SK-MEL-5 (cell line): ENCODE data around the gene DLL4. TPM values are rescaled to one million over a fixed set of nuclear protein-coding genes. Genes with fewer than 3 reads are reported as not detected.

ENCODE experiments used
- DNase-seq: peaks from one replicate; pipeline ENCODE4 v3.0.0-alpha.2; 2016; ENCODE audit warnings: low read depth, low spot score
- in situ Hi-C: cut with HindIII; loops from 2 replicates; pipeline ENCODE4 v1.10.0; 2016; ENCODE audit warnings: low sequenced_read_pairs, high pct_unique_total_duplicates, low pct_unique_long_range_greater_than_20kb
- total RNA-seq: library from RNA; depleted of rRNA; stranded (reverse); fragments of >200 nt; shearing (Covaris generic); gene quantifications from 2 replicates; pipeline ENCODE4 v1.2.3, GENCODE V29; 2014

DLL4 gene
- total RNA-seq, 1 experiment from 2014 or later, result 0.92 TPM

DNA sequence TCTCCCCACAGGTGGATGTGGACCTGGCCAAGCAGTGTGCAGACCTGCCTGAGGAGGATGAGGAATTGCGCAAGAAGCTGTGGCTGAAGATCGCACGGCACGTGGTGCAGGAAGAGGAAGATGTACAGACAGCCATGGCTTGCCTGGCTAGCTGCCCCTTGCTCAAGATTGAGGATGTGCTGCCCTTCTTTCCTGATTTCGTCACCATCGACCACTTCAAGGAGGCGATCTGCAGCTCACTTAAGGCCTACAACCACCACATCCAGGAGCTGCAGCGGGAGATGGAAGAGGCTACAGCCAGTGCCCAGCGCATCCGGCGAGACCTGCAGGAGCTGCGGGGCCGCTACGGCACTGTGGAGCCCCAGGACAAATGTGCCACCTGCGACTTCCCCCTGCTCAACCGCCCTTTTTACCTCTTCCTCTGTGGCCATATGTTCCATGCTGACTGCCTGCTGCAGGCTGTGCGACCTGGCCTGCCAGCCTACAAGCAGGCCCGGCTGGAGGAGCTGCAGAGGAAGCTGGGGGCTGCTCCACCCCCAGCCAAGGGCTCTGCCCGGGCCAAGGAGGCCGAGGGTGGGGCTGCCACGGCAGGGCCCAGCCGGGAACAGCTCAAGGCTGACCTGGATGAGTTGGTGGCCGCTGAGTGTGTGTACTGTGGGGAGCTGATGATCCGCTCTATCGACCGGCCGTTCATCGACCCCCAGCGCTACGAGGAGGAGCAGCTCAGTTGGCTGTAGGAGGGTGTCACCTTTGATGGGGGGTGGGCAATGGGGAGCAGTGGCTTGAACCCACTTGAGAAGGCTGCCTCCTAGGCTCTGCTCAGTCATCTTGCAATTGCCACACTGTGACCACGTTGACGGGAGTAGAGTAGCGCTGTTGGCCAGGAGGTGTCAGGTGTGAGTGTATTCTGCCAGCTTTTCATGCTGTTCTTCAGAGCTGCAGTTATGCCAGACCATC is 26.3 kb upstream of the DLL4 start:
- no peak for DNase-seq
- in situ Hi-C loops, result loop anchor here (25.0 kb wide), 1 partner anchor 109 kb away; no protein-coding TSS in a partner anchor

DNA sequence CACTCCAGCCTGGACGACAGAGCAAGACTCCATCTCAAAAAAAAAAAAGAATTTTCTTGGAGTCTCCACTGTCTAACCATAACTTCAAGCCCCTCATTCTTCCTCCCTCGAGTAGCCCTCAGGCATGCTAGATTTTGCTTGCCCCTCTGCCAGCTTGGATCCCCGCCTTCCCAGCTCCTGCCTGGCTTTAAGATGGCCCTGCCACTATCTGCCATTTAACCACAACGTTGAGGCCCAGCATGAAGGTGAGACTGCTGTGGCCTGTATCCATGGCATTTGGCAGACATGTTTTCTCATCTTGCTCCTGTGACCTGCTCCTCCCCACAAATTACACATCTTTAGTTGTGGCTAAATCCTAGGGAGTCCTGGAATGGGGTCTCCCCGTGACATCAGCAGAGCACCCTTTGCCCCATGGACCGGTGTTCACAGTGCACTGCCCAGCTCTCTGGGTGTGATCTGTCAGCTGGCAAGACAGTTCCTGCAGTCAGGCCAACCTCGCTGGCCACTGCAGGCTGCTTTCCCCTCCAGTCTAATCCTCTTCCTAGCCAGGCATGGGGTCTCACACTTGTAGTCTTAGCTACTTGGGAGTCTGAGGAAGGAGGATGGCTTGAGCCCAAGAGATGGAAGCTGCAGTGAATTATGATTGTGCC is 24.5 kb upstream of the DLL4 start:
- in situ Hi-C loops, result loop anchor here (25.0 kb wide), 1 partner anchor 108 kb away; no protein-coding TSS in a partner anchor
- DNase-seq, result no peak

DNA sequence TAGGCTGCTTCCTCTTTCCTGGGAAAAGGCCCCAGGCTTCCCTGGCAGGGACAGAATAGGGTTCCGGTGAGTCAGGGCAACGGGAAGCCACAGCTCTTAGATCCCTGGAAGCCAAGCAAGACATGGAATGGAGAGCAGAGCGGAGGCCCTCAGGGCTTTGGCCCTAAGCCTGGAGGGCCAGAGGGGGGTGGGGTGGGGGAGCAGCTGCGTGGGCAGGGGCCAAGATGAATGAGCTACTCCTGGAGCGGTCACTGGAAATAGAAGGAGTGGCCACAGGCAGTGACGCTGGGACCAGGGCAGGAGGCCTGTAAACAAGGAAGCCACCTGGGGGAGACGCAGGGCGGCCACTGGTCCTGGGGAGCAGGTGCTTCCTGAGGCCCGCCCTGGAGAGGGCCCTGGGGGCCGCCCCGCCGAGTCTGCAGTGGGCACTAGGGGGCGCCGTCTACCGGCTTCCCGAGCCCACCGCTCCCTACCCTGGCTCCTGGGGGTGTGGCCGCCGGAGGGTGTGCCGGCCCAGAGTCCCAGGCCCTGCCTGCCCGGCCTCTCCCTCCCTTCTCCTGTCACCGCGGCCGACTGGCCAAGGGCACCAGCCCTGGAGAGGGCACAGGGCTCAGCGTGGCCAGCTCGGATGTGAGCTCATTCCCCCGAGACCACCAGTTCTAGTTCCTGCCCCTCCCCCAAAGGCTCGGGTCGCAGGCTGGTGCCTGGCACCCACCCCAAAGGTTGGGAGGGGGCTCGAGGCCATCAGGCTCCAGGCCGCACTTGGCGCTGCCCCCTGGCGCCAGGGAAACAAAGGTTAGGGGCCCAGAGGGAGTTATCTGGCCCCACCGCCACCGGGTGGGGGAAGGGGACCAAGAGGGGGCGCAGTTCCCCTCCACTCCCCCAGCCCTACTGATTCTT is 22.8 kb upstream of the DLL4 start:
- DNase-seq, result peak; percentile 59
- in situ Hi-C loops, result loop anchor here (25.0 kb wide), 1 partner anchor 106 kb away; no protein-coding TSS in a partner anchor

DNA sequence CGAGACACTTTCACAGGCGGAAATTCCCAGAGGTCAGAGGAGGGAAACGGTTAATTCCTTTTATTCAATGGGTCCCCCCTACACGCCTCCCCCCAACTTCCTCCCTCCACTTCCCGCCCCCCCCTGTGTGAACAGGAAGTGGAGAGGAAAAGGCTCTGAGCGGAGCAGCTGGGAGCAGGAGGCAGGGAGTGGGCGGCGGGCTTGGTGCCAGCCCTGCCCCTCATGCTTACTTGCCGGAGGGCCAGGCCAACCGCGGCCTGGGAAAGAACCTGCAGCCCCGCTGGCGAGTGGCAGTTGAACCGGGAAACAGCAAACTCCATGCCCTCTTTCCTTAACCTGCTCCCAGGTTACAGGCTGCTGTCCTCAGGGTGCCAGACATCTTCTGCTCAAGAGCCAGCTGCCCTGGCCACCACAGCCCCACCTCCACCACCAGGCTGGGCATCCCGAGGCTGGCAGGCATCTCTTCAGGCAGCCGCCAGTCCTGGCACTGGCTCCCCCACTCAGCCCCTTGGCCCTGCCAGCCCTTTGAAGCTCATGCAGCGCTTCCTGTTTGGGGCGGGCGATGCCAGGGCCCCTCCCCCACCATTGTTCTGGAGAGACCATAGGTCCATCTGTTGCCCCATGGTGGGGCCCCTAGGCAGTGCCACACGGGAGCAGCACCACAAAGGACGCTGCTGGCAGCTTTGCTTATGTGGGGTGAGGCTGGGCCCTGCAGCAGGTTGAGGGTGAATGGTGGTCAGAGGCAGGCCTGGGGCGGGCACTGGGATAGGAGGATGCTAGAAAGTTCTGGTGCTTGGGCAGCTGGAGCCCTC is 21.9 kb upstream of the DLL4 start:
- in situ Hi-C loops, result loop anchor here (25.0 kb wide), 1 partner anchor 105 kb away; no protein-coding TSS in a partner anchor
- no peak for DNase-seq

DNA sequence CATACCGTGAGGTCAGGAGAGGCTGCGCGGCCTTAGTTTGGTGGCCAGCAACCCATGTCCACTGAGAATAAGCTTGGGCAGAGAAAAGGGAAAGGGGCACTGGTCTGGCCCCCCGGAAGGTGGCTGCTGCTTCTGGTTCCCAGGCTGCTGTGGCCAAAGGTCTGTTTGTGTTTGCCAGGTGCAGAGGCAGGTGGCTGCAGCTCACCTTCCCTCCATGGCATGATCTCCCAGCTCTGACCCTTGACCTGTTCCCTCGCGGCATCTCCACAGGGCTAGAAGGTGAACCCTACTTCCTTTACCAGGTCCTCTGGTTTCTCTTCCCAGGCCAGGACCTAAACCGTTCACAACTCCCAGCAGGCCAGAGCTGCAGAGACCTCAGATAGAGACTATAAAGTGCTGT is 21.0 kb upstream of the DLL4 start:
- DNase-seq, result no peak
- in situ Hi-C loops, result loop anchor here (25.0 kb wide), 1 partner anchor 104 kb away; no protein-coding TSS in a partner anchor

DNA sequence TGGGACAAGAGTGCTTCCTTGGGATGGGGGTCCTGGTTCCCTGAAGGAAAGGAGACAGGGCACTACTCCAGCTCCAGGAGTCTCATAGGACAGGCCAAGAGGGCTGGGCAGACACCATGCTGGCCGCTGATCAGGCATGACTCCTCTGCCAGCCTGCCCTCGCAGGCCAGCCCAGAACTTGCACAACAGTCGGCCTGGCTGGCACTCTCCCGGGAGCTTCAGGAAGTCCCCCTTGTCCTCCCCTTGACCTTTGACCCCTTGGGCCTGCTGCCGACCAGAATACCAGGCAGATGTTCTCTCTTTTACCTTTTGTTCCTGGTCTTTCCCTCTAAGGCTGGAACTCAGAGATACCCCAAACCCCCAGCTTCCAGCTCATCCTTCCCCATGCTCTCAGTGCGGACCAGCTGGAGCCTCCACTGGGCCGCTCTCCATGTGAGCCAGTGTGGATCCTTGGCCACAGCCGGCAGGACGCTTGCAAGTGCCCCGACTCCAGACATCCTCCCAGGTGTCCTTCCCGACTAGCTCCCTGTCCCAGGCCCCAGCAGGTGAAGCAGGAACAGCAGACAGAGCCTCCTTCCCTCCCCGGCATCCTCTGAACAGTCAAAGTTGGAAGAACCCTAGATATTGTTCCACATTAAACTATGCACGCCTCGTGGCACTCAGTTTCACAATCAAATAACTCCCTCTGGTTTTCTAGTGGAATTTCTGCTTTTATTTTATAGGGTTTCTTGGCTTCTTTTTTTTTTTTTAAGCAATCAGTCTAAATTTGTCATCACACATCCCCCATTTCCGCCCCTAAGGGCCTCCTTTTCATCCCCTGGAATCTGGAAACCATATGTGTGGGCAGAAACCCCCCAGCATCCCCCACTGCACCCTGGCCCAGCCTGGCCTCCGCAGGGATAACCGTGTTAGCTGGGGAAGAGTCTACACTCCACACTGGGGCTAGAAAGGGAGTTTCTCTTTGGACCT is 19.2 kb upstream of the DLL4 start:
- in situ Hi-C loops, result loop anchor here (25.0 kb wide), 1 partner anchor 102 kb away; no protein-coding TSS in a partner anchor
- no peak for DNase-seq

DNA sequence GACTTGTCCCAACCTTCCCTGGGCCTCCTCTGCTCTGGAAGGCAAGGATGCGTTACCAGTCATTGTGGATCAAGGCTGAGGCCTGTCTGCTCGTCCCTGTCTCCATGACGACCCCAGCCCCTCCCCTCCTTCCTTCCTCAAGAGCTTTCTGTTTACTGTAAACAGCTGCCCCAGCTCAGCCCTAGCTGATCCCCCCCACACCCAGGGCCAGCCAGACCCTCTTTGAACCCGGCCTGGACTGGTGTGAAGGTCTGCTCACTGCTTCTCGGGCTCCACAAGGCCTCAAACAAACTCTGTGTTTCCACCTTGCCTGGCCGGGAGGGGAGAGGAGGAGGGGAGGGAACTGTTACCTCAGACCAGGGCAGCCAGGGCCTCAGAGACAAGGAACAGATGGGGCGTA is 18.0 kb upstream of the DLL4 start:
- no peak for DNase-seq
- in situ Hi-C loops, result loop anchor here (25.0 kb wide), 1 partner anchor 101 kb away; no protein-coding TSS in a partner anchor

DNA sequence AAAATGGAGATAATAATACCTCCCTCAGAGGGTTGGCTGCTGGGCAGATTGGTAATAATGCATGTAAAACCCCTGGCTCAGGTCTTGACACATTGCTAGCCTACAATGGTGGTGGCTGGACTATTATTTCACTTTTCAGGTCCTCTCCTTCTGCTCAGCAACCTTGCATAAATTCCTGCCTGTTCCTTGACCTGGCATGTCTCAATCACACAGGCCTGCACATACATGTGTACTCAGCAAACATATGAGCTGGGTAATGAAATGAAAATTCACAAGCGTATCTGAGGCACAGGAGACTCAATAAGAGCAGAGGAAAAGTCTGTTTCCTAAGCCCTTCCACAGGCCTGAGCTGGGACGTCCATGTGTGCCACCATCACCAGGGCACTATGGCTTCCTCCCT is 17.4 kb upstream of the DLL4 start:
- DNase-seq, result no peak
- in situ Hi-C loops, result loop anchor here (25.0 kb wide), 1 partner anchor 101 kb away; no protein-coding TSS in a partner anchor

DNA sequence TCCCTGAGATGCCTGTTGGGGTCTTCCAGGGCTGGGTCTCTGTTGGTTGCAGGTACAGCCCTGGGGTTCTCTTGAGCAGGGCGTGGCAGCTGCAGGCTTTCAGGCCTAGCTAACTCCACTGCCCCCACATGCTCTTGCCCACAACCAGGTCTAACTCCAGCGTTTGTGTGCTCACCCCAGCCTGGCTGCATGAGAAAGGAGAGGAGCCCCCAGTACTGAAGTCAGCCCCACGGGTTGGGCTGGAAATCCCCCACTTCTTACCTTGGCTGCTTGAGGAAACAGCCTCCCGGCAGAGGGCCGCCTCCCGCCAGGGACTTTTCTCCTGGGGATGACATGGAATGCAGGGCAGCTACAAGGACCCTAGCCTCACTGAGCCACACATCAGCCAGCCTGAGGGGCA is 16.7 kb upstream of the DLL4 start:
- in situ Hi-C loops, result loop anchor here (25.0 kb wide), 1 partner anchor 100 kb away; no protein-coding TSS in a partner anchor
- no peak for DNase-seq

DNA sequence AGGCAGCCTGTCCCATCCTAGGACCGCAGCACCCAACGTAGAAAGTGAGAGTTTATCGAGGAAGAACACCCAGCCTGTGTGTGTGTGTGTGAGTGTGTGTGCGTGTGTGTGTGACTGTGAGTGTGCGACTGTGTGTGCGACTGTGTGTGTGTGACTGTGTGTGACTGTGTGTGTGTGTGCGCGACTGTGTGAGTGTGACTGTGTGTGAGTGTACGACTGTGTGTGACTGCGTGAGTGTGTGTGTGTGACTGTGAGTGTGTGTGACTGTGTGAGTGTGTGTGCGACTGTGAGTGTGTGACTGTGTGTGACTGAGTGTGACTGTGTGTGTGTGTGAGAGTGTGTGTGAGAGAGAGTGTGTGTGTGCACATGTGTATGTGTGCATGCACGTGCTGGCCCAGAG is 15.1 kb upstream of the DLL4 start:
- DNase-seq, result no peak
- in situ Hi-C loops, result loop anchor here (25.0 kb wide), 1 partner anchor 98 kb away; no protein-coding TSS in a partner anchor

DNA sequence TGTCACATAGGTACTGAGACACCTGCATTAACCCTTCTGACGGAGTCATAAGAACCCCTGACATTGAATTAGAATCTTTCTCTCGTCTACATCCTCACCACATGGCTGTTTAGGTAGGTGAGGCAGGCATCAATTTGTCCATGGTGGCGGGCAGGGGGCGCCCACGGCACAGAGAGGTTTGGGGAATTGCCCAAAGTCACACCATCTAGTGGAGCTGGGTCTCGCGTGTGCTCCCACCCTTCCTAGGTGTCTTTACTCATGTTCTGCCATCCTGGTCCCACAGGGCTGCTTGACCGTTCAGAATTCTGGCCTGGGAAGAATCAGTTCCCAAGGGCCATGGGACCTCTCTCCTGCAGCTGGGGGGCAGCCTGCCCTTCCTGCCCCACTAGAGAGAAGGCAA is 14.7 kb upstream of the DLL4 start:
- in situ Hi-C loops, result loop anchor here (25.0 kb wide), 1 partner anchor 98 kb away; no protein-coding TSS in a partner anchor
- peak; percentile 57 for DNase-seq

DNA sequence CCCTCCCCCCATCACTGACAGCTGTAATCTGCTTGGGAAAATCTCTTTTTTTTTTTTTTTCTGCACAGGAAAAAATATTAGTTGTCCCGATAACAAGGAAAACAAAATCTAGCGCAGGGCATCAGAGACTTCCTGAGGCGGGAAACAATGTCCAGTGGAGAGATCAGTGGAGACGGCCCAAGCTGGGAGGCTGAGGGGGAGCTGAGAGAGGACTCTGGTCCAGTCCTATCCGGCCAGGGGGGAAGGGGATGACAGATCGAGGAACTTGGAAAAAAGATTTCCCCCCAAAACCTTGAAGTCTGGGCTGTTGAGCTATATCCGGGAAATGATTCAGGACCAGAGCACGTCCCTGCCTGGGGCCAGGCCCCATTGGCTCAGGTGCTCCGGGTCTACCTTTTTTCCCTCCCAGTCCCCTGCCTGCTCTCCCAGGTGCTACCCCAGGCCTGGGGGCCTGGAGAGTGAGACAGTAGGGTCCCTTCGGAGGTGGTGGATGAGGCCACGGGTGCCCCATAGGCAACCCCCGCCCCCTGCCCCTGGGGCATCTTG is 14.0 kb upstream of the DLL4 start:
- no peak for DNase-seq
- in situ Hi-C loops, result loop anchor here (25.0 kb wide), 1 partner anchor 97 kb away; no protein-coding TSS in a partner anchor

DNA sequence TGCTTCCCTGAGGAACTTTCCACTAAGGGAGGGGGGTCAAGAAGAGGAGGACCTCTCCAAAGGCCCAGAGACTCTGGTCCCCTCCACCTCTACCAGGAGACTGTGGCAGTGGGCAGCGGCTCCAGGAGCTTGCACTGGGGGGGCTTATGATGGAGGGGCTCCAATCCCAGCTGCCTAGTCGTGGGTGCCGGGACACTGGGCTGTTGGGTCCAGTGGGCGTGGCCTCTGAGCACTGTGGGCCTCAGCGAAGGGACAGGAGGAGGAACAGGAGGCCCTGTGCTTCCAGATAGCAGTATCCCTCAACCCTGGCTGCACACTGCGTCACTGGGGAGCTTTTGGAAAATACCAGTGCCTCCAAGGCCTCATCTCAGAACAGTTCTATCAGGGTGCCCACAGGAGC is 13.5 kb upstream of the DLL4 start:
- in situ Hi-C loops, result loop anchor here (25.0 kb wide), 1 partner anchor 97 kb away; no protein-coding TSS in a partner anchor
- no peak for DNase-seq

DNA sequence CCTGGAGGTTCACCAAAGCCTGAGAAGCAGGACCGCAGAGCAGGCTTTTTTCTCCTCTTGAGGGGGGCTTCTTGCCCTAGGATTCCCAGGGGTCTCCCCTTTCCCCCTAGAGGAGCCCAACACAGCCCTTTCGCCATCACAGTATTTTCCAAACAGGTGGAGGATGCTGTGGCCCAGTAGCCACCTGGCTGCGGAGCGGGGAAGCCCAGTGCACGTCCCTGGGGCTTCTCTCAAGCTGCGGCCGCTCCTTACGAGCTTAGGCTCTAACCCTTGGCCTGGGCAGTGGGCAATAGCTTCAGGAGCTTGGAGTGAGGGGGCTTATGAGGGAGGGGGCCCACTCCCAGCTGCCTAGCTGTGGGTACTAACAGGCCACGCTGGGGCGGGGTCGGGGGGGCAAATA is 11.6 kb upstream of the DLL4 start:
- in situ Hi-C loops, result loop anchor here (25.0 kb wide), 1 partner anchor 95 kb away; no protein-coding TSS in a partner anchor
- no peak for DNase-seq
